GM18951 (cell line): ENCODE results near the gene PCDHB5.
"Not testable (repeated sequence)": the region's sequence is repeated elsewhere in the genome, so short reads cannot be mapped to it uniquely, and the experiment has no call there.

Experiments
- POLR2A ChIP-seq: IDR thresholded peaks from 4 replicates; pipeline ENCODE4 v1.6.1; 2011; ENCODE audit warnings: mild to moderate bottlenecking; ENCODE audit not compliant: insufficient read length, insufficient read depth; ENCODE audit errors: extremely low read depth
- in situ Hi-C: fragments of 300-500 bp; cut with MboI; formaldehyde crosslinking; loops from one replicate; pipeline ENCODE4 v1.12.0; 2022; ENCODE audit warnings: low sequenced_read_pairs, mixed read lengths, inconsistent platforms; ENCODE audit not compliant: unreplicated experiment

Gene PCDHB5

DNA sequence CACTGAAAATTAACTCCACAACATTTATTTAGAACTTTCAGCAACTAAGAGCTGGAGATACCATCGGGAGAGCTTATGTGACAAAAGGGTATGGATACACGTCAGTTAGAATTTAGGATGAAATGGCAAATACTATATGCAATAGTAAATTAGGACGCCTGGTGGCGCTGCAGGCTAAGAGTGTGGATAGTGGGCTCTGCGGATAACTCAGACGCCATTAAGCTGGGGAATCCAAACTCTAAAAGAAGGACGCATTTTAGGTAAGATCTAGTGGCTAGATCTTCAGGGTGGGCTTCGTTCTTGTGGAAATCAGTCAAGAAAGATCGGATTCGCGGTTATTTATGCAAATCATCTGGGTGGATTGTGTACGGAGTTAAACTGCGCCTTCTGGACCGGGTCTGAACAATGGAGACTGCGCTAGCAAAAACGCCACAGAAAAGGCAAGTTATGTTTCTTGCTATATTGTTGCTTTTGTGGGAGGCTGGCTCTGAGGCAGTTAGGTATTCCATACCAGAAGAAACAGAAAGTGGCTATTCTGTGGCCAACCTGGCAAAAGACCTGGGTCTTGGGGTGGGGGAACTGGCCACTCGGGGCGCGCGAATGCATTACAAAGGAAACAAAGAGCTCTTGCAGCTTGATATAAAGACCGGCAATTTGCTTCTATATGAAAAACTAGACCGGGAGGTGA, at the start of gene PCDHB5:
PCDHB5 (plus strand) TSS at position 177 of the 688 bp plus-strand sequence; CDS start at position 406, 229 bp downstream.
- in situ Hi-C loops = no loop called here
- TF ChIP-seq POLR2A = no peak

DNA sequence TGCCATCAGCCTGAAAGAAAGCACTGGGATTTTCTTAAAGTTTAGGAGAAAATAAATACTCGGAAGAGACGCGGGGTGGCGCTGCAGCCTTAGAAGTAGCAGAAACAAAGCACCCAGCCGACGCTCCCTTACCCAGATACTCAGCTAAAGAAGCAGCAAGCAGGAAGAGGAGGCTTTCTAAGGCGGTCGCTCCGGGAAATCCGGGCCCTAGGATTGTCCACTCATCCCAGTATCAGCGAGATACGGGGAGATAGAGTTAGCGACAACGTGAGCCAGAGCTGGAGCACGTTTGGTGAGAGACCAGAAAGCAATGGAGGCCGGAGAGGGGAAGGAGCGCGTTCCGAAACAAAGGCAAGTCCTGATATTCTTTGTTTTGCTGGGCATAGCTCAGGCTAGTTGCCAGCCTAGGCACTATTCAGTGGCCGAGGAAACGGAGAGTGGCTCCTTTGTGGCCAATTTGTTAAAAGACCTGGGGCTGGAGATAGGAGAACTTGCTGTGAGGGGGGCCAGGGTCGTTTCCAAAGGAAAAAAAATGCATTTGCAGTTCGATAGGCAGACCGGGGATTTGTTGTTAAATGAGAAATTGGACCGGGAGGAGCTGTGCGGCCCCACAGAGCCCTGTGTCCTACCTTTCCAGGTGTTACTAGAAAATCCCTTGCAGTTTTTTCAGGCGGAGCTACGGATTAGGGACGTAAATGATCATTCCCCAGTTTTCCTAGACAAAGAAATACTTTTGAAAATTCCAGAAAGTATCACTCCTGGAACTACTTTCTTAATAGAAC, 40.3 kb upstream of the PCDHB5 start, which contains the start of gene PCDHB2:
PCDHB2 (plus strand) TSS at position 135 of the 782 bp plus-strand sequence; CDS start at position 311, 176 bp downstream.
- in situ Hi-C loops = no loop called here
- TF ChIP-seq POLR2A = no peak

GRCh38 chr5:141095263-141095641, 39.8 kb upstream of the PCDHB5 start:
- in situ Hi-C loops = no loop called here
- no peak for TF ChIP-seq POLR2A

DNA sequence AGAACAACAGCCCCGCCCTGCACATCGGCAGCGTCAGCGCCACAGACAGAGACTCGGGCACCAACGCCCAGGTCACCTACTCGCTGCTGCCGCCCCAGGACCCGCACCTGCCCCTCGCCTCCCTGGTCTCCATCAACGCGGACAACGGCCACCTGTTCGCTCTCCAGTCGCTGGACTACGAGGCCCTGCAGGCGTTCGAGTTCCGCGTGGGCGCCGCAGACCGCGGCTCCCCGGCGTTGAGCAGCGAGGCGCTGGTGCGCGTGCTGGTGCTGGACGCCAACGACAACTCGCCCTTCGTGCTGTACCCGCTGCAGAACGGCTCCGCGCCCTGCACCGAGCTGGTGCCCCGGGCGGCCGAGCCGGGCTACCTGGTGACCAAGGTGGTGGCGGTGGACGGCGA, 38.8 kb upstream of the PCDHB5 start:
- in situ Hi-C loops = not testable (repeated sequence)

- in situ Hi-C loops = not testable (repeated sequence)
These were observed 38.4 kb upstream of the PCDHB5 start for GRCh38 chr5:141096586-141096985.

DNA sequence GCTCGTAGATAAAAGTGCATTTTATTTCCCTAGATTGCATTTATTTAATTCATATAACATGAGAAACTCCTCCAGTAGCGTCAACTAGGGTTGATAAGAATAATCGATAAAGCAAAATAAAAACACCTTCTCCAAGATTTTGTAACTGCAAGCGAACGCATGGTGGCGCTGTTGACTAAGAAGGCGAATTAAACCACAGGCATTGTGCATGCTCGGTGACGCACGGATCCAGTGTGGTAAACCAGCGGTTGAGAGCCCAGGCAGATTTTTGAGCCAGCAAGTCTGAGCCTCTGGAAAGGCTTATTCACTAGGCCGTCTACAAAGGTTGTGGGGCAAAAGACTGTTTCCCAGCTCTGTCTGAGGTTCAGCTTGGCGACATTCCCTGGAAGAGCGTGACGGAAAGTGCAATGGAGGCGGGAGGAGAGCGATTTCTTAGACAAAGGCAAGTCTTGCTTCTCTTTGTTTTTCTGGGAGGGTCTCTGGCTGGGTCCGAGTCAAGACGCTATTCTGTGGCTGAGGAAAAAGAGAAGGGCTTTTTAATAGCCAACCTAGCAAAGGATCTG, 34.7 kb upstream of the PCDHB5 start, which contains the start of gene PCDHB3:
PCDHB3 (plus strand) TSS at position 231 of the 563 bp plus-strand sequence; CDS start at position 408, 177 bp downstream.
- in situ Hi-C loops = no loop called here
- no peak for TF ChIP-seq POLR2A

DNA sequence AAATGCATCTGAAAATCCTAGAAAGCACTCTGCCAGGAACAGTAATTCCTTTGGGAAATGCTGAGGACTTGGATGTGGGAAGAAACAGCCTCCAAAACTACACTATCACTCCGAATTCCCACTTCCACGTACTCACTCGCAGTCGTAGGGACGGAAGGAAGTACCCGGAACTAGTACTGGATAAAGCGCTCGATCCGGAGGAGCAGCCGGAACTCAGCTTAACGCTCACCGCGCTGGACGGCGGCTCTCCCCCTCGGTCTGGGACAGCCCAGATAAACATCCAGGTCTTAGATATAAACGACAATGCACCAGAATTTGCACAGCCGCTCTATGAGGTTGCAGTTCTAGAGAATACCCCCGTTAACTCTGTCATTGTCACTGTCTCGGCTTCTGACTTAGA, 33.9 kb upstream of the PCDHB5 start:
- in situ Hi-C loops = no loop called here
- TF ChIP-seq POLR2A = no peak

GRCh38 chr5:141102070-141102469, 32.9 kb upstream of the PCDHB5 start:
- in situ Hi-C loops = not testable (repeated sequence)

GRCh38 chr5:141102471-141102870, 32.5 kb upstream of the PCDHB5 start:
- in situ Hi-C loops = not testable (repeated sequence)

DNA sequence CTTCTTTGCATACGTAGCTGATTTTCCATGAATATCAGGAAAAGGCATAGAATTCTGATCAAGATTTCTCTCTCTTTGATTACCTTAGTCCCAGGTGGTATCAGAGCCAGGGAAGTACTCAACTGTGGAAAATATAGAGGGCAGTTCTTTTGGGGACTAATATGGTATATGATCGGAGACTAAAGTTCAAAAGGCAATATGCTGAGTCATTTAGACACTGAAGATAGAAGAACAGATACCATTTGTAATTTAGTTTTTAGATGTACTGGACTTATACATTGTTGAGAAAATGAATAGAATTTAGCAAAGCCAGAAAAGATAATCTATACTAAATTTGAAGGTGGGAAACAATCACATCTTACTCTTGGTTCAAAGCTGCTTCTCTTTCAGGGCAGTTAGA, 29.7 kb upstream of the PCDHB5 start:
- in situ Hi-C loops = no loop called here
- TF ChIP-seq POLR2A = no peak

GRCh38 chr5:141119250-141119649, 15.8 kb upstream of the PCDHB5 start:
- TF ChIP-seq POLR2A = no peak
- in situ Hi-C loops = no loop called here

- in situ Hi-C loops = no loop called here
- TF ChIP-seq POLR2A = no peak
These were observed 13.4 kb upstream of the PCDHB5 start, which contains the start of gene PCDHB4 for GRCh38 chr5:141121563-141121962. Gene PCDHB4, plus strand, starts transcription at chr5:141121818. Its CDS starts 181 bp downstream, at chr5:141121999.

DNA sequence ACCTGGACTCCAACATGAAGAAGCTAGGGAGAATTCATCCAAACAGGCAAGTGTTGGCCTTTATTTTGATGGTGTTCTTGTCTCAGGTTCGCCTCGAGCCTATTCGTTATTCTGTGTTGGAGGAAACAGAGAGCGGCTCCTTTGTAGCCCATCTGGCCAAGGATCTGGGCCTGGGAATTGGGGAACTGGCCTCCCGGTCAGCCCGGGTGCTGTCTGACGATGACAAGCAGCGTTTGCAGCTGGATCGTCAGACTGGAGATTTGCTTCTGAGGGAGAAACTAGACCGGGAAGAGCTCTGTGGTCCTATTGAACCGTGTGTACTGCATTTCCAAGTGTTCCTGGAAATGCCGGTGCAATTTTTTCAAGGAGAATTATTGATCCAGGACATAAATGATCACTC, 13.0 kb upstream of the PCDHB5 start:
- in situ Hi-C loops = no loop called here

DNA sequence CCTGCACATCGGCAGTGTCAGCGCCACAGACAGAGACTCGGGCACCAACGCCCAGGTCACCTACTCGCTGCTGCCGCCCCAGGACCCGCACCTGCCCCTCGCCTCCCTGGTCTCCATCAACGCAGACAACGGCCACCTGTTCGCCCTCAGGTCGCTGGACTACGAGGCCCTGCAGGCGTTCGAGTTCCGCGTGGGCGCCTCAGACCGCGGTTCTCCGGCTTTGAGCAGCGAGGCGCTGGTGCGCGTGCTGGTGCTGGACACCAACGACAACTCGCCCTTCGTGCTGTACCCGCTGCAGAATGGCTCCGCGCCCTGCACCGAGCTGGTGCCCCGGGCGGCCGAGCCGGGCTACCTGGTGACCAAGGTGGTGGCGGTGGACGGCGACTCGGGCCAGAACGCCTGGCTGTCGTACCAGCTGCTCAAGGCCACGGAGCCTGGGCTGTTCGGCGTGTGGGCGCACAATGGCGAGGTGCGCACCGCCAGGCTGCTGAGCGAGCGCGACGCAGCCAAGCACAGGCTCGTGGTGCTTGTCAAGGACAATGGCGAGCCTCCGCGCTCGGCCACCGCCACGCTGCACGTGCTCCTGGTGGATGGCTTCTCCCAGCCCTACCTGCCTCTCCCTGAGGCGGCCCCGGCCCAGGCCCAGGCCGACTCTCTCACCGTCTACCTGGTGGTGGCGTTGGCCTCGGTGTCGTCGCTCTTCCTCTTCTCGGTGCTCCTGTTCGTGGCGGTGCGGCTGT, 11.4 kb upstream of the PCDHB5 start:
- in situ Hi-C loops = not testable (repeated sequence)

More for the DNA sequence above, 13.0 kb upstream of the PCDHB5 start:
- no peak for TF ChIP-seq POLR2A
